Calu3 (cell line): ENCODE measurements around the gene CYTH4. TPM values are rescaled to one million over a fixed set of nuclear protein-coding genes. Genes with fewer than 3 reads are reported as not detected.

ENCODE experiments used
- BruUV-seq: library from RNA; stranded (reverse); fragments of 400-500 nt; replicated peaks from 2 replicates; lab custom pipeline; 2021; lab: Mats Ljungman, UMichigan
- CTCF ChIA-PET: fragments of 300-600 bp; sonication (Branson Sonifier 250); formaldehyde crosslinking; loops from one replicate; lab custom pipeline; 2022; ENCODE audit warnings: antibody characterized with exemption; lab: Charles Lee
- DNase-seq: peaks from one replicate; pipeline ENCODE4 v3.0.0; 2022
- H3K27ac Mint-ChIP-seq: one replicate; pipeline ENCODE4 v1.8.0; 2022; ENCODE audit warnings: mixed read lengths; ENCODE audit not compliant: unreplicated experiment
- H3K27me3 Mint-ChIP-seq: one replicate; pipeline ENCODE4 v1.8.0; 2022; ENCODE audit warnings: mixed read lengths; ENCODE audit not compliant: unreplicated experiment
- H3K36me3 Mint-ChIP-seq: one replicate; pipeline ENCODE4 v1.8.0; 2022; ENCODE audit warnings: mild to moderate bottlenecking, moderate library complexity, mixed read lengths; ENCODE audit not compliant: insufficient read depth, unreplicated experiment
- H3K4me1 Mint-ChIP-seq: one replicate; pipeline ENCODE4 v1.8.0; 2022; ENCODE audit warnings: mild to moderate bottlenecking, low read depth, mixed read lengths; ENCODE audit not compliant: unreplicated experiment
- H3K4me3 Mint-ChIP-seq: one replicate; pipeline ENCODE4 v1.8.0; 2022; ENCODE audit warnings: mild to moderate bottlenecking, low read depth, moderate library complexity, mixed read lengths; ENCODE audit not compliant: unreplicated experiment
- H3K9me3 Mint-ChIP-seq: one replicate; pipeline ENCODE4 v1.8.0; 2022; ENCODE audit warnings: low read depth, mixed read lengths; ENCODE audit not compliant: unreplicated experiment
- CTCF ChIP-seq: fragments of 200-600 bp; IDR thresholded peaks from one replicate; pipeline ENCODE4 v1.8.0; 2022; ENCODE audit warnings: antibody characterized with exemption; ENCODE audit not compliant: unreplicated experiment
- intact Hi-C: fragments of 100-400 bp; cut with micrococcal nuclease; formaldehyde crosslinking; loops from one replicate; pipeline ENCODE4 v1.10.0; 2022; ENCODE audit not compliant: unreplicated experiment
- total RNA-seq: library from RNA; stranded (reverse); gene quantifications from 2 replicates; pipeline ENCODE4 v1.2.3, GENCODE V29; 2022

CYTH4 gene
- total RNA-seq, 1 experiment from 2014 or later: 0.38 TPM

- no peak for DNase-seq
- BruUV-seq: no TSS peak
- no peak overlapping the region for H3K4me3 Mint-ChIP-seq
- CTCF ChIA-PET: interaction anchor here (0.5 kb wide), 1 partner anchor 148 kb away, joined by 3 read pairs; no protein-coding TSS in a partner anchor
- intact Hi-C loops: no loop called here
- H3K4me1 Mint-ChIP-seq: no peaks in the 10 kb centered on the region
- H3K27me3 Mint-ChIP-seq: peaks cover 34% of the 10 kb centered on the region
- TF ChIP-seq CTCF: no peak
- no peaks in the 10 kb centered on the region for H3K36me3 Mint-ChIP-seq
- no peak overlapping the region for H3K27ac Mint-ChIP-seq
- no peaks in the 10 kb centered on the region for H3K9me3 Mint-ChIP-seq
Measured at GRCh38 chr22:37363261-37363992, 81.1 kb downstream of the CYTH4 start.

Other genes with a start within 250 kb of the CYTH4 start
- gene KCTD17, start 230.8 kb upstream of the CYTH4 start, total RNA-seq: 19.6 and 19.8 TPM in 2 replicates
- gene TMPRSS6, start 172.8 kb upstream of the CYTH4 start, total RNA-seq: not detected in 2 replicates
- gene IL2RB, start 132.6 kb upstream of the CYTH4 start, total RNA-seq: not detected in 2 replicates
- gene C1QTNF6, start 94.3 kb upstream of the CYTH4 start, total RNA-seq: 6.2 and 7.5 TPM in 2 replicates
- gene SSTR3, start 70.0 kb upstream of the CYTH4 start, total RNA-seq: not detected in 2 replicates
- gene RAC2, start 38.2 kb upstream of the CYTH4 start, total RNA-seq: 21.0 and 24.0 TPM in 2 replicates
- gene ELFN2, start 145.0 kb downstream of the CYTH4 start, total RNA-seq: 1.5 and 2.8 TPM in 2 replicates
- gene MFNG, start 203.9 kb downstream of the CYTH4 start, total RNA-seq: 19.0 and 22.1 TPM in 2 replicates
- gene CARD10, start 236.9 kb downstream of the CYTH4 start, total RNA-seq: 40.5 and 49.2 TPM in 2 replicates